HCT116 (cell line): ENCODE data around the gene NPHS1. TPM values are rescaled to one million over a fixed set of nuclear protein-coding genes. Genes with fewer than 3 reads are reported as not detected.
"Not testable (repeated sequence)": the region's sequence is repeated elsewhere in the genome, so short reads cannot be mapped to it uniquely, and the experiment has no call there.

ENCODE experiments used
- ATAC-seq: fragments of 200-7000 bp; cut with Tn5 transposase; 2 replicates; pipeline ENCODE4 v1.9.1; 2020; ENCODE audit warnings: mild to moderate bottlenecking, moderate library complexity
- BruUV-seq: library from RNA; stranded (reverse); fragments of 400-500 nt; replicated peaks from 2 replicates; lab custom pipeline; 2021; lab: Mats Ljungman, UMichigan
- CTCF ChIA-PET: fragments of 300-600 bp; sonication (Branson Sonifier 250); formaldehyde crosslinking; loops from one replicate; lab custom pipeline; 2021; ENCODE audit warnings: antibody characterized with exemption; lab: Charles Lee
- POLR2A ChIA-PET: fragments of 300-600, 350-600 bp; sonication (Branson Sonifier 250); formaldehyde crosslinking; loops from one replicate; lab custom pipeline; 2021; ENCODE audit warnings: antibody characterized with exemption; lab: Charles Lee
- RAD21 ChIA-PET, 2 experiments: fragments of 300-600 bp; sonication (Branson Sonifier 250); formaldehyde crosslinking; loops; one replicate each; lab custom pipeline; 2023; ENCODE audit warnings: low total read pairs in 2 of 2; ENCODE audit not compliant: uncharacterized antibody in 2 of 2, unreplicated experiment in 2 of 2, low non-redundant PET in 1 of 2; lab: Charles Lee
- DNase-seq: peaks from one replicate; pipeline ENCODE4 v3.0.0-alpha.2; 2010; ENCODE audit warnings: low read depth, low spot score
- H2AFZ ChIP-seq: fragments of 200-600 bp; shearing (Covaris generic), sonication (generic); 2 replicates; pipeline ENCODE4 v1.6.1; 2017; ENCODE audit warnings: low read depth, mixed run types, mixed read lengths, antibody characterized with exemption, low read length; ENCODE audit not compliant: poor library complexity, severe bottlenecking
- H3K27ac ChIP-seq: 2 replicates; pipeline ENCODE4 v1.5.1; 2012; ENCODE audit warnings: low read depth, low read length
- H3K27me3 ChIP-seq: fragments of 200-600 bp; sonication (generic); 2 replicates; pipeline ENCODE4 v1.6.1; 2016; ENCODE audit warnings: mixed run types, low read length, mixed read lengths; ENCODE audit not compliant: insufficient read depth
- H3K36me3 ChIP-seq, 2 experiments: fragments of 200-500 bp in 1 of 2; fragments of 200-600 bp in 1 of 2; sonication (Bioruptor generic) in 1 of 2; sonication (generic) in 1 of 2; 2 replicates each; pipeline versions ENCODE4 v1.5.1 to v1.6.1; 2014 to 2016; ENCODE audit warnings: low read length in 2 of 2, inconsistent platforms in 1 of 2, mixed read lengths in 1 of 2, mixed run types in 1 of 2; ENCODE audit not compliant: insufficient read depth in 2 of 2, control insufficient read depth in 1 of 2
- H3K4me1 ChIP-seq, 2 experiments: fragments of 200-600 bp in 1 of 2; sonication (generic) in 1 of 2; 2 replicates each; pipeline versions ENCODE4 v1.5.1 to v1.6.1; 2012 to 2017; ENCODE audit warnings: low read length in 2 of 2, inconsistent platforms in 1 of 2, mild to moderate bottlenecking in 1 of 2, mixed read lengths in 1 of 2, mixed run types in 1 of 2, moderate library complexity in 1 of 2; ENCODE audit not compliant: insufficient read depth in 2 of 2, control insufficient read depth in 1 of 2
- H3K4me2 ChIP-seq: fragments of 200-600 bp; sonication (generic); 2 replicates; pipeline ENCODE4 v1.6.1; 2017; ENCODE audit warnings: mixed run types, low read length, mixed read lengths
- H3K4me3 ChIP-seq, 2 experiments: fragments of 200-600 bp in 1 of 2; sonication (generic) in 1 of 2; replicated peaks in 1 of 2; 2 replicates each; pipeline ENCODE4 v1.5.1; 2011 to 2016; ENCODE audit warnings: low read length in 2 of 2, control low read depth in 1 of 2, low read depth in 1 of 2, mild to moderate bottlenecking in 1 of 2, mixed read lengths in 1 of 2, mixed run types in 1 of 2
- H3K79me2 ChIP-seq: fragments of 200-600 bp; sonication (generic); 2 replicates; pipeline ENCODE4 v1.6.1; 2017; ENCODE audit warnings: mild to moderate bottlenecking, mixed run types, low read length, moderate library complexity, mixed read lengths; ENCODE audit not compliant: insufficient read depth
- H3K9ac ChIP-seq: fragments of 200-600 bp; sonication (generic); 2 replicates; pipeline ENCODE4 v1.6.1; 2016; ENCODE audit warnings: low read length, mixed read lengths
- H3K9me2 ChIP-seq: fragments of 200-600 bp; sonication (generic), shearing (Covaris generic); 2 replicates; pipeline ENCODE4 v1.6.1; 2017; ENCODE audit warnings: mixed run types, mild to moderate bottlenecking, moderate library complexity; ENCODE audit not compliant: insufficient read depth
- H3K9me3 ChIP-seq, 2 experiments: fragments of 200-500 bp in 1 of 2; fragments of 200-600 bp in 1 of 2; sonication (Bioruptor generic) in 1 of 2; sonication (generic) in 1 of 2; 2 replicates each; pipeline ENCODE4 v1.6.1; 2014 to 2017; ENCODE audit warnings: low read length in 2 of 2, mixed read lengths in 2 of 2, inconsistent platforms in 1 of 2, low read depth in 1 of 2, mild to moderate bottlenecking in 1 of 2, mixed run types in 1 of 2, moderate library complexity in 1 of 2; ENCODE audit not compliant: control insufficient read depth in 1 of 2, insufficient read depth in 1 of 2
- H4K20me1 ChIP-seq: fragments of 200-600 bp; sonication (generic), shearing (Covaris generic); 2 replicates; pipeline ENCODE4 v1.6.1; 2017; ENCODE audit warnings: mixed run types, mild to moderate bottlenecking, moderate library complexity; ENCODE audit not compliant: insufficient read depth
- RAD21 ChIP-seq: IDR thresholded peaks from 2 replicates; pipeline ENCODE4 v1.6.1; 2012; ENCODE audit warnings: low read depth, mild to moderate bottlenecking
- ZFX ChIP-seq: fragments of 450-650 bp; IDR thresholded peaks from 2 replicates; pipeline ENCODE4 v1.6.1; 2017
- intact Hi-C: fragments of 100-400 bp; cut with micrococcal nuclease; formaldehyde crosslinking; loops from 2 replicates; pipeline ENCODE4 v1.10.0; 2022
- total RNA-seq: library from RNA; stranded (reverse); gene quantifications from one replicate; pipeline ENCODE4 v1.2.1, GENCODE V29; 2021; ENCODE audit not compliant: unreplicated experiment
- TF ChIP-seq, protein P1 (sequence below): IDR thresholded peaks from 2 replicates; pipeline ENCODE4 v1.6.1; 2012
- TF ChIP-seq, protein P2 (sequence below): IDR thresholded peaks from 2 replicates; pipeline ENCODE4 v1.6.1; 2012; ENCODE audit warnings: low read depth

The NPHS1 gene
- total RNA-seq, 1 experiment from 2014 or later = 0.57 TPM

DNA sequence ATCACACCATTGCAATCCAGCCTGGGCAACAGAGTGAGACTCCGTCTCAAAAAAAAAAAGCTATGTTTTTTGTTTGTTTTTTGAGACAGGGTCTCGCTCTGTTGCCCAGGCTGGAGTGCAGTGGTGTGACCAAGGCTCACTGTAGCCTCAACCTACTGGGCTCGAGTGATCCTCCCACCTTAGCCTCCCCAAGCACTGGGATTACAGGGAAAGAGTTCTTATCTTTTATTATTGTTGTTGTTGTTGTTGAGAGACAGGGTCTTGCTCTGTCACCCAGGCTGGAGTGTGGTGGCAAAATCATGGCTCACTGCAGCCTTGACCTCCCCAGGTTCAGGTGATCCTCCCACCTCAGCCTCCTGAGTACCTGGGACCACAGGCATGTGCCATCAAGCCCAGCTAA, 39.5 kb upstream of the NPHS1 start:
- H3K4me3 ChIP-seq, H3K9ac ChIP-seq, H3K4me2 ChIP-seq, H3K27ac ChIP-seq, H2AFZ ChIP-seq, H3K9me2 ChIP-seq, CTCF ChIA-PET, H4K20me1 ChIP-seq, BruUV-seq, H3K9me3 ChIP-seq, H3K79me2 ChIP-seq, H3K27me3 ChIP-seq, ATAC-seq, RAD21 ChIA-PET, DNase-seq, H3K4me1 ChIP-seq, intact Hi-C loops: not testable (repeated sequence)
- POLR2A ChIA-PET = interaction anchor here (0.7 kb wide), 1 partner anchor 21 kb away, joined by 3 read pairs; no protein-coding TSS in a partner anchor
- peaks cover 35 to 51% of the 10 kb centered on the region in 2 experiments; a peak in 3 of 4 replicates for H3K36me3 ChIP-seq

DNA sequence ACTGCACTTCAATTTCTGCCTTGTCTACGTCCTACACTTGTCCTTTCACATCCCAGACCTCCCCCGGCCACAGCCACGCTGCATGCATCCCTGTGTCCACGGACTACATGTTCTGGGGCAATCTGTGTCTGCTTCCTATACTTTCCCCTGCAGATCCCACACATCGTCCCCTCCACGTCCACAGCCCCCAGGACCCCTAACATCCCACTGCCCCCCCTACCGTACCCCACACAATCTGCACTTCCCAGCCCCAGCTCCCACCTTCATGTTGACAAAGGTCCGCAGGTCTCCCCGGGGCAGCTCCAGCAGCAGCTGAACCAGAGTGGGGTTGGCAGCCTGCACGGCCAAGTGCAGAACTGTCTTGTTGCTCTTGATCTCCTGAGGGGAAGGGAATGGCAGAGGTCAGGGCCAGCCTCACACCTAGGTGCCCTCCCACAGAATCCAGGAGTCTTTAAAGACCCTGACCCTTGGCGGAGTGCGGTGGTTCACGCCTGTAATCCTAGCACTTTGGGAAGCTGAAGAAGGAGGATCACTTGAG, 37.9 kb upstream of the NPHS1 start:
- ChIA-PET POLR2A (interaction anchor here (1.3 kb wide), 1 partner anchor 10 kb away, joined by 3 read pairs; the partner anchor contains the start of gene NFKBID), CTCF (no interaction called here), RAD21 (no interaction called here)
- H3K4me2 ChIP-seq = no peak overlapping the region
- ATAC-seq (peak; percentile 22; the same call in 1 of the 2 replicates), DNase-seq (no peak)
- no peaks in the 10 kb centered on the region for H3K79me2 ChIP-seq
- BruUV-seq = no TSS peak
- H3K4me1 ChIP-seq = no peaks in the 10 kb centered on the region
- no peak overlapping the region for H3K4me3 ChIP-seq
- no peak overlapping the region for H3K27ac ChIP-seq
- no peaks in the 10 kb centered on the region for H3K9me2 ChIP-seq
- no peaks in the 10 kb centered on the region for H4K20me1 ChIP-seq
- no peak overlapping the region for H3K9ac ChIP-seq
- H2AFZ ChIP-seq = no peak overlapping the region
- peaks cover 28 to 40% of the 10 kb centered on the region in 2 experiments; a peak in 3 of 4 replicates for H3K36me3 ChIP-seq
- no peaks in the 10 kb centered on the region for H3K9me3 ChIP-seq
- no peaks in the 10 kb centered on the region for H3K27me3 ChIP-seq
- TF ChIP-seq, protein P1, sequence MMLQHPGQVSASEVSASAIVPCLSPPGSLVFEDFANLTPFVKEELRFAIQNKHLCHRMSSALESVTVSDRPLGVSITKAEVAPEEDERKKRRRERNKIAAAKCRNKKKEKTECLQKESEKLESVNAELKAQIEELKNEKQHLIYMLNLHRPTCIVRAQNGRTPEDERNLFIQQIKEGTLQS = no peak
- TF ChIP-seq, protein P2, sequence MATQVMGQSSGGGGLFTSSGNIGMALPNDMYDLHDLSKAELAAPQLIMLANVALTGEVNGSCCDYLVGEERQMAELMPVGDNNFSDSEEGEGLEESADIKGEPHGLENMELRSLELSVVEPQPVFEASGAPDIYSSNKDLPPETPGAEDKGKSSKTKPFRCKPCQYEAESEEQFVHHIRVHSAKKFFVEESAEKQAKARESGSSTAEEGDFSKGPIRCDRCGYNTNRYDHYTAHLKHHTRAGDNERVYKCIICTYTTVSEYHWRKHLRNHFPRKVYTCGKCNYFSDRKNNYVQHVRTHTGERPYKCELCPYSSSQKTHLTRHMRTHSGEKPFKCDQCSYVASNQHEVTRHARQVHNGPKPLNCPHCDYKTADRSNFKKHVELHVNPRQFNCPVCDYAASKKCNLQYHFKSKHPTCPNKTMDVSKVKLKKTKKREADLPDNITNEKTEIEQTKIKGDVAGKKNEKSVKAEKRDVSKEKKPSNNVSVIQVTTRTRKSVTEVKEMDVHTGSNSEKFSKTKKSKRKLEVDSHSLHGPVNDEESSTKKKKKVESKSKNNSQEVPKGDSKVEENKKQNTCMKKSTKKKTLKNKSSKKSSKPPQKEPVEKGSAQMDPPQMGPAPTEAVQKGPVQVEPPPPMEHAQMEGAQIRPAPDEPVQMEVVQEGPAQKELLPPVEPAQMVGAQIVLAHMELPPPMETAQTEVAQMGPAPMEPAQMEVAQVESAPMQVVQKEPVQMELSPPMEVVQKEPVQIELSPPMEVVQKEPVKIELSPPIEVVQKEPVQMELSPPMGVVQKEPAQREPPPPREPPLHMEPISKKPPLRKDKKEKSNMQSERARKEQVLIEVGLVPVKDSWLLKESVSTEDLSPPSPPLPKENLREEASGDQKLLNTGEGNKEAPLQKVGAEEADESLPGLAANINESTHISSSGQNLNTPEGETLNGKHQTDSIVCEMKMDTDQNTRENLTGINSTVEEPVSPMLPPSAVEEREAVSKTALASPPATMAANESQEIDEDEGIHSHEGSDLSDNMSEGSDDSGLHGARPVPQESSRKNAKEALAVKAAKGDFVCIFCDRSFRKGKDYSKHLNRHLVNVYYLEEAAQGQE = no peak
- TF ChIP-seq ZFX = no peak
- no peak for TF ChIP-seq RAD21
- intact Hi-C loops = no loop called here
